HG03558 (cell line): ENCODE measurements around the gene TIMP3.

ENCODE experiments used
- ATAC-seq: cut with Tn5 transposase; IDR thresholded peaks from one replicate; pipeline ENCODE4 v1.9.1; 2021; ENCODE audit warnings: moderate number of reproducible peaks; ENCODE audit not compliant: unreplicated experiment; ENCODE audit errors: extremely low read depth

TIMP3 gene

GRCh38 chr22:32805361-32805881, 3.9 kb downstream of the TIMP3 start:
- ATAC-seq: no peak

- no peak for ATAC-seq
These were observed 4.8 kb downstream of the TIMP3 start for GRCh38 chr22:32806296-32806695.

GRCh38 chr22:32808038-32808445, 6.5 kb downstream of the TIMP3 start:
- no peak for ATAC-seq

- ATAC-seq: no peak
These were observed 8.5 kb downstream of the TIMP3 start for GRCh38 chr22:32809786-32810554.

- ATAC-seq: no peak
These were observed 9.1 kb downstream of the TIMP3 start for GRCh38 chr22:32810555-32811133.

GRCh38 chr22:32811788-32812545, 10.5 kb downstream of the TIMP3 start:
- ATAC-seq: no peak

- ATAC-seq: no peak
These were observed 12.9 kb downstream of the TIMP3 start for GRCh38 chr22:32814285-32814860.

- no peak for ATAC-seq
These were observed 13.6 kb downstream of the TIMP3 start for GRCh38 chr22:32815059-32815458.

- no peak for ATAC-seq
These were observed 14.4 kb downstream of the TIMP3 start for GRCh38 chr22:32815943-32816342.

GRCh38 chr22:32817137-32817730, 15.7 kb downstream of the TIMP3 start:
- ATAC-seq: no peak

- ATAC-seq: no peak
These were observed 17.1 kb downstream of the TIMP3 start for GRCh38 chr22:32818446-32819115.

- ATAC-seq: no peak
These were observed 17.6 kb downstream of the TIMP3 start for GRCh38 chr22:32819120-32819519.

GRCh38 chr22:32820131-32821119, 18.9 kb downstream of the TIMP3 start:
- ATAC-seq: no peak

- no peak for ATAC-seq
These were observed 20.8 kb downstream of the TIMP3 start for GRCh38 chr22:32822179-32822877.

- ATAC-seq: no peak
These were observed 21.7 kb downstream of the TIMP3 start for GRCh38 chr22:32823024-32823730.

- ATAC-seq: no peak
These were observed 23.2 kb downstream of the TIMP3 start for GRCh38 chr22:32824531-32825312.

GRCh38 chr22:32826537-32826936, 25.0 kb downstream of the TIMP3 start:
- no peak for ATAC-seq
